ENCODE measurements around the gene XIST. TPM values are rescaled to one million over a fixed set of nuclear protein-coding genes. Genes with fewer than 3 reads are reported as not detected.
"Not testable (repeated sequence)": the region's sequence is repeated elsewhere in the genome, so short reads cannot be mapped to it uniquely, and the experiment has no call there.

Gene XIST
- total RNA-seq, 2 experiments from 2014 or later: not detected

DNA sequence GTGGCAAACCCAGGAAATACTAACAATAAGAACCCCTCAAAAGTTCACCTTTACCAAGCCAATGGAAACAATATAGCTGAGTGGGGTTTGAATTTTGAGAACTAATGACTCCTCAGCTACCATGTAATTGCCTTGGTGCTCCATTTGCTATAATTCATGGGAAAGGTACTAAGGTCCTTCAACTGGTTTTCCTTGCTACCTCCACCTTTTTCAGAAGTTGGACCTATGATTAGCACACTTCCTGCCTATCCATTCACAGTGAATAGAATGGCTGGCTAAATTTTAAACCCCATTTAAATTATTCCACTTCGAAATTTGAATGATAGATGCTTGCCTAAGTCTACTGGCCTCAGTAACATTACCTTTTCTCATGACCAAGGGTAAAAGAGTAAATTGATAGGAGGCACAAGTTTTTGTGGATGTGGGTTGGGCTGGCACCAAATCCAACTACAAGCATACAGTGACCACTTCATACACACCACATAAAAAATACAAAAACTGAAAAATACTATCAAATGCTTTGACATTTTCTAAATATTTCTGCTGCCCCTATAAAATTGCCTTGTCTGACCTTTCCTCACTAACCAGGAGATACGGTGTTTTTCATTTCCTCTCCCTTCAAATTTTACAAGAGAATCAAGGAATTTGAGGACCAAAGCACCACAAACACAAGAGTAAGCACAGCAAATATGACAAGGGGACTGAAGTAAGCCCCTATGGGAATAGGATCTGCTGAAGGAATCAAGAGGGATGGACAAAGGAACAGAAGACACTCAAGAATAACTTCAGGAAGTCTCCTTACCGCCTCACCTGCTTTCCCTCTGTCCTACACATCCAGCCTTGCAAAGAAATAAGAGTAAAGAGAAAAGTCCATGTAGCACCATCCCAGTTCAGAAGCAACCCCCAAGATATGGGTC, 34.1 kb downstream of the XIST start:
- ChIA-PET POLR2A (no interaction called here), CTCF (no interaction called here)

GRCh38 chrX:73817393-73818199, 34.9 kb downstream of the XIST start:
- Mint-ChIP-seq H3K4me3 (no peak overlapping the region), H3K36me3 (ENCODE audit: low read depth) (no peaks in the 10 kb centered on the region), H3K27ac (no peak overlapping the region), H3K9me3 (no peaks in the 10 kb centered on the region), H3K27me3 (no peaks in the 10 kb centered on the region), H3K4me1 (no peaks in the 10 kb centered on the region)
- ChIA-PET CTCF (no interaction called here), POLR2A (no interaction called here)
- DNase-seq: no peak

More for the DNA sequence above, 34.1 kb downstream of the XIST start:
- Mint-ChIP-seq H3K4me3 (no peak overlapping the region), H3K27ac (no peak overlapping the region), H3K36me3 (ENCODE audit: low read depth) (no peaks in the 10 kb centered on the region), H3K9me3 (no peaks in the 10 kb centered on the region), H3K27me3 (no peaks in the 10 kb centered on the region), H3K4me1 (no peaks in the 10 kb centered on the region)
- no peak for DNase-seq

- Mint-ChIP-seq H3K36me3 (ENCODE audit: low read depth) (no peaks in the 10 kb centered on the region), H3K27ac (no peak overlapping the region), H3K9me3 (no peaks in the 10 kb centered on the region), H3K4me1 (no peaks in the 10 kb centered on the region), H3K27me3 (no peaks in the 10 kb centered on the region), H3K4me3 (no peak overlapping the region)
- DNase-seq: no peak
- ChIA-PET CTCF (interaction anchor here (0.6 kb wide), 1 partner anchor 63 kb away, joined by 4 read pairs; no protein-coding TSS in a partner anchor), POLR2A (no interaction called here)
Measured at GRCh38 chrX:73812256-73812655, 40.3 kb downstream of the XIST start.

DNA sequence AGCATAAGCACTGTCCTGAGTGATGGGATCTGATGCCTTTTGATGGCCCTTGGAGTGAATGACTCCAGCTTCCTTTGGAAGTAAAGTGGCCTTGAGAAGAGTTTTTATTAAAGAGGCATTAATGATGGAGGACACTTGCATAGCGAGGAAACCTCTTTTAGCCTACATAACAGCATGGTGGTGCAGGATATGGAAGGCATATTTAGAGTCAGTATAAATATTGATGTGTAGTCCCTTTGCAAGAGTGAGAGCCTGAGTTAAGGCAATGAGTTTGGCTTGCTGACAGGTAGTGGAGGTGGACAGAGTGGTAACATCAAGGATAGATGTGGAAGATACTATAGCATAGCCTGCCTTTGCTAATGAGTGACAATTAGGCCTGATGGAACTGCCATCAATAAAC, 48.4 kb downstream of the XIST start:
- POLR2A ChIA-PET; H3K27ac Mint-ChIP-seq; DNase-seq; H3K27me3 Mint-ChIP-seq; CTCF ChIA-PET; H3K4me3 Mint-ChIP-seq; H3K4me1 Mint-ChIP-seq; H3K9me3 Mint-ChIP-seq; H3K36me3 Mint-ChIP-seq (ENCODE audit: low read depth): not testable (repeated sequence)

GRCh38 chrX:73799888-73800287, 52.6 kb downstream of the XIST start:
- POLR2A ChIA-PET: no interaction called here
- H3K4me1 Mint-ChIP-seq: no peaks in the 10 kb centered on the region
- no peak for DNase-seq
- H3K36me3 Mint-ChIP-seq (ENCODE audit: low read depth): no peaks in the 10 kb centered on the region
- H3K4me3 Mint-ChIP-seq: no peak overlapping the region
- H3K27ac Mint-ChIP-seq: no peak overlapping the region
- H3K27me3 Mint-ChIP-seq: no peaks in the 10 kb centered on the region
- H3K9me3 Mint-ChIP-seq: no peaks in the 10 kb centered on the region
- CTCF ChIA-PET: no interaction called here

GRCh38 chrX:73792511-73792910, 60.0 kb downstream of the XIST start:
- H3K4me3 Mint-ChIP-seq; H3K9me3 Mint-ChIP-seq; H3K27me3 Mint-ChIP-seq; CTCF ChIA-PET; DNase-seq; H3K4me1 Mint-ChIP-seq; H3K36me3 Mint-ChIP-seq (ENCODE audit: low read depth); POLR2A ChIA-PET; H3K27ac Mint-ChIP-seq: not testable (repeated sequence)

GRCh38 chrX:73785493-73785892, 67.0 kb downstream of the XIST start:
- Mint-ChIP-seq H3K9me3 (no peaks in the 10 kb centered on the region), H3K36me3 (ENCODE audit: low read depth) (no peaks in the 10 kb centered on the region), H3K27ac (no peak overlapping the region), H3K4me3 (no peak overlapping the region), H3K27me3 (no peaks in the 10 kb centered on the region), H3K4me1 (no peaks in the 10 kb centered on the region)
- POLR2A ChIA-PET: no interaction called here
- CTCF ChIA-PET: interaction anchor here (0.6 kb wide), 1 partner anchor 395 kb away, joined by 3 read pairs; no protein-coding TSS in a partner anchor
- no peak for DNase-seq

Data from activated CD4-positive, alpha-beta T cell treated with anti-CD3 and anti-CD28 coated beads, Interleukin-2, amount 10 ng/mL, durations not matched to agents 7 days and 5 days (primary cell).